ENCODE measurements around the gene RYR2. TPM values are rescaled to one million over a fixed set of nuclear protein-coding genes. Genes with fewer than 3 reads are reported as not detected.

RYR2 gene
- 27.9 TPM for total RNA-seq

DNA sequence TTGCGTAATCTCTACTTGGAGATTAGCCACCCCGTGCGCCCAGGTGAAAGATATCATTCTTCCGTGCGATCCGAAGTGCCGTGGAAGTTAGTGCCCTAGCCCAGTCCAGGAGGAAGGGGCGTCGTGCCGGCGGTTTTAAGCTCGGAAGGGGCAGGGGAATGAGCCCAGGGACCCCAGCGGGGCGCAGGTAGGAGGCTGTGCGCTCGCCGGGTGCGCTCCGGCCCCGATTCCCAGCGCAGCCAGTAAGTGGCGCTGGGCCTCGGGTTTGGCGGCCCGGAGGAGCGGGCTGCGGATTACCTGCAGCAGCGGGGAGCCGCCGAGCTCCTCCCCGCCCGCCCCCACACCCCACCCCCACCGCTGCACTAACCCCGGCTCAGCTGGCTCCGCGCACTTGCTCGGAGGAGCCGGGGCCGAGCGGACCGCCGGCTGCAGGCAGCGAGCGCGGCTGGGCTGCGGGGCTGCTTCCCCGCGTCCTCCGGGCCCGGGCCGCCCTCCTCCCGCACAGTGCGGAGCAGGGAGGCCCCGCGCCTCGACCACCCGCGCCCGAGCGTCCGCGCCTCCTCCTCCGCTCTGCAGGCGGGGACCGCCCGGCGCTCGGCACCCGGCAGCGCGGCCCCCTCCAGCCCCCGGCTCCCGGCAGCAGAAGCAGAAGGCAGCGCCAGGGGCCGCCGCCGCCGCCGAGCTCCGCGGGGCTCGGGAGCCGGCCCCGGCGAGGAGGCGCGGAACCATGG, at the start of gene RYR2:
TSS of gene RYR2 (plus strand) at position 390 of the 731 bp plus-strand sequence. CDS start at position 728, 338 bp downstream.

DNA sequence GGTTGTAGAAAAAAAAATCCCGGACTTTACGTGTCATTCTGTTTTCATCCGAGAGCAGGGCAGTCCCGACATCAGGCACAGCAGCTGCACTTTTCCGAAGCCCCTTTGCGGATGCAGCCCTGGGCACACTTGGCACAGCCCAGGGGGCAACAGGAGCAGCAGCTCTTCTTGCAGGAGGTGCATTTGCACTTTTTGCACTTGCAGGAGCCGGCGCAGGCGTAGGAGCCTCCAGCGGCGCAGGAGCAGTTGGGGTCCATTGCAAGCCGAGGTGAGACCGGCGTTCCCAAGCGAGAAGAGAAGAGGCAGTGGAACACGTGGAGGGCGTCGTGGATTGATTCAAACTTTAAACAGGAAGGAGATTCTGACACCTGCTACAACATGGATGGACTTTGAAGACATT, 37.9 kb upstream of the RYR2 start, which contains the start of gene MT1HL1:
TSS of gene MT1HL1 (minus strand) at position 326 of the 400 bp plus-strand sequence. CDS start at position 257, 69 bp downstream.

Small RNAs within 50 kb of the gene (small RNA-seq; reads per million reads assigned to genes)
- gene MIR4428 (not detected), gene RF00402 (not detected)

Other genes with a start within 250 kb of the RYR2 start
- gene MTR, start 246.9 kb upstream of the RYR2 start, total RNA-seq: 22.6 TPM
- not detected for gene MT1HL1, start 37.7 kb upstream of the RYR2 start, total RNA-seq

All from diencephalon (tissue), 1 donor.